ENCODE data around the gene NUDT14. TPM values are rescaled to one million over a fixed set of nuclear protein-coding genes. Genes with fewer than 3 reads are reported as not detected.

Gene NUDT14
- total RNA-seq, 4 donors from 2014 or later: 14.6 to 22.2 (median 19.8) TPM

DNA sequence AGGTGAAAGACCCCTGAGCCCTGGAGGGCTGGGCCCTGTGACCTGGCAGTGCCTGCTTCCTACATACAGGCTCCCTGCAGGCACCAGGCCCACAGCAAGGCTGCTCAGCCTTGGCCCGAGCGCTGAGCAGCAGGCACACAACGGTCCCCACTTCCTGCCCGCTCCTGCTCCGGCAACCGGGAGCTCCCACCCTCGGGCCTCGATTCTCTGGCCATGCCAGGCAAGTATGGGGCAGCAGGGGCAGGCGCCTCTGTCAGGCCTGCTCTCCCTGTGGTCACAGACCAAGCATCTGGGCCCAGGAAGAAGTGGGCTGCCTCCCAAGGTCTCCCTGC lies 30.6 kb upstream of the NUDT14 start:
- TF ChIP-seq POLR2A (IDR thresholded peaks at IDR 0.05): no peak
- no peak for DNase-seq (ENCODE audit: low spot score in 2 of 2)
- Histone ChIP-seq H3K27ac (no peak overlapping the region), H3K4me1 (no peaks in the 10 kb centered on the region), H3K9me3 (no peaks in the 10 kb centered on the region), H3K36me3 (peaks cover 62% of the 10 kb centered on the region), H3K4me3 (no peak overlapping the region), H3K27me3 (no peaks in the 10 kb centered on the region)
- WGBS: 100% methylated on average over 1 of the region's 9 CpGs

GRCh38 chr14:105211086-105211757 lies 30.1 kb upstream of the NUDT14 start:
- TF ChIP-seq POLR2AphosphoS5 (IDR thresholded peaks at IDR 0.05): no peak
- TF ChIP-seq, protein P1, sequence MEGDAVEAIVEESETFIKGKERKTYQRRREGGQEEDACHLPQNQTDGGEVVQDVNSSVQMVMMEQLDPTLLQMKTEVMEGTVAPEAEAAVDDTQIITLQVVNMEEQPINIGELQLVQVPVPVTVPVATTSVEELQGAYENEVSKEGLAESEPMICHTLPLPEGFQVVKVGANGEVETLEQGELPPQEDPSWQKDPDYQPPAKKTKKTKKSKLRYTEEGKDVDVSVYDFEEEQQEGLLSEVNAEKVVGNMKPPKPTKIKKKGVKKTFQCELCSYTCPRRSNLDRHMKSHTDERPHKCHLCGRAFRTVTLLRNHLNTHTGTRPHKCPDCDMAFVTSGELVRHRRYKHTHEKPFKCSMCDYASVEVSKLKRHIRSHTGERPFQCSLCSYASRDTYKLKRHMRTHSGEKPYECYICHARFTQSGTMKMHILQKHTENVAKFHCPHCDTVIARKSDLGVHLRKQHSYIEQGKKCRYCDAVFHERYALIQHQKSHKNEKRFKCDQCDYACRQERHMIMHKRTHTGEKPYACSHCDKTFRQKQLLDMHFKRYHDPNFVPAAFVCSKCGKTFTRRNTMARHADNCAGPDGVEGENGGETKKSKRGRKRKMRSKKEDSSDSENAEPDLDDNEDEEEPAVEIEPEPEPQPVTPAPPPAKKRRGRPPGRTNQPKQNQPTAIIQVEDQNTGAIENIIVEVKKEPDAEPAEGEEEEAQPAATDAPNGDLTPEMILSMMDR (IDR thresholded peaks at IDR 0.05): no peak
- no peak for TF ChIP-seq POLR2A (IDR thresholded peaks at IDR 0.05)
- WGBS: 82% methylated on average over 9 of the region's 23 CpGs
- H3K27me3 ChIP-seq: no peaks in the 10 kb centered on the region
- no peak overlapping the region for H3K27ac ChIP-seq
- H3K36me3 ChIP-seq: peaks cover 57% of the 10 kb centered on the region
- no peak overlapping the region for H3K4me3 ChIP-seq
- no peak for DNase-seq (ENCODE audit: low spot score in 2 of 2)
- no peaks in the 10 kb centered on the region for H3K9me3 ChIP-seq
- H3K4me1 ChIP-seq: no peaks in the 10 kb centered on the region

- Histone ChIP-seq H3K36me3 (peaks cover 56% of the 10 kb centered on the region), H3K27me3 (no peaks in the 10 kb centered on the region), H3K9me3 (no peaks in the 10 kb centered on the region), H3K4me1 (peaks cover 6% of the 10 kb centered on the region), H3K27ac (no peak overlapping the region), H3K4me3 (no peak overlapping the region)
- no peak for DNase-seq (ENCODE audit: low spot score in 2 of 2)
- no peak for TF ChIP-seq POLR2AphosphoS5 (IDR thresholded peaks at IDR 0.05)
- TF ChIP-seq EP300 (IDR thresholded peaks at IDR 0.05): no peak
- TF ChIP-seq, protein P1 (IDR thresholded peaks at IDR 0.05): no peak
- 86% methylated on average over 20 of the region's 30 CpGs for WGBS
These were observed 29.3 kb upstream of the NUDT14 start for GRCh38 chr14:105210266-105211025.

GRCh38 chr14:105209646-105210045 lies 28.5 kb upstream of the NUDT14 start:
- DNase-seq (ENCODE audit: low spot score in 2 of 2): no peak

DNA sequence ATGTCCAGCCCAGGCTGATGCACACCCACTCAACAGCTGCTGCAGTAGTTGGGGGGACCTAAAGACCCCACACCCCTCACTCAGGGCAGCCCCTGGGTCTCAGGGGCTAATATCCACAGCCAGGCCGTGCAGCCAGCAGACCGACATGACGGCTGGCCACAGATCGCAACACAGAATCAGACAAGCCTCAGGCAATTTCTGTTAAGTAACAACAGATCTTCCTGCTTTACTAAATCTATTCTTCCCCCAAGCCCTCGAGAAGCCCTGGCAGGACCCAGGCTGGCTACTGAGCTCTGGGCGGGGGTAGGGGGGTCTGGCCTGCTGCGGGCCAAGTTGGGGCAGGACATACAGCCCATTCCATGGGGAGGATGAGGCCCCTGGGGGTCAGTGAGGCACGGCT lies 28.0 kb upstream of the NUDT14 start:
- no peak overlapping the region for H3K4me3 ChIP-seq
- DNase-seq (ENCODE audit: low spot score in 2 of 2): no peak
- H3K4me1 ChIP-seq: peaks cover 18% of the 10 kb centered on the region
- no peaks in the 10 kb centered on the region for H3K27me3 ChIP-seq
- WGBS: 81% methylated on average over 6 of the region's 8 CpGs
- peaks cover 48% of the 10 kb centered on the region for H3K36me3 ChIP-seq
- H3K27ac ChIP-seq: no peak overlapping the region
- TF ChIP-seq POLR2A (IDR thresholded peaks at IDR 0.05) (no peak), EP300 (IDR thresholded peaks at IDR 0.05) (no peak), POLR2AphosphoS5 (IDR thresholded peaks at IDR 0.05) (no peak)
- TF ChIP-seq, protein P1 (IDR thresholded peaks at IDR 0.05): no peak
- no peaks in the 10 kb centered on the region for H3K9me3 ChIP-seq

More at GRCh38 chr14:105209646-105210045, 28.5 kb upstream of the NUDT14 start:
- H3K9me3 ChIP-seq: no peaks in the 10 kb centered on the region
- H3K27ac ChIP-seq: no peak overlapping the region
- no peak overlapping the region for H3K4me3 ChIP-seq
- peaks cover 54% of the 10 kb centered on the region for H3K36me3 ChIP-seq
- TF ChIP-seq EP300 (IDR thresholded peaks at IDR 0.05) (no peak), POLR2A (IDR thresholded peaks at IDR 0.05) (no peak), POLR2AphosphoS5 (IDR thresholded peaks at IDR 0.05) (no peak)
- TF ChIP-seq, protein P1 (IDR thresholded peaks at IDR 0.05): no peak
- no peaks in the 10 kb centered on the region for H3K27me3 ChIP-seq
- H3K4me1 ChIP-seq: peaks cover 14% of the 10 kb centered on the region
- 80% methylated on average over 3 of the region's 16 CpGs for WGBS
